GM12878 (cell line): ENCODE measurements around the gene MRPL36. TPM values are rescaled to one million over a fixed set of nuclear protein-coding genes. Genes with fewer than 3 reads are reported as not detected.

ENCODE experiments used
- ATAC-seq: fragments of 200-7000 bp; cut with Tn5 transposase; 3 replicates; pipeline ENCODE4 v1.9.1; 2020; ENCODE audit warnings: mild to moderate bottlenecking, moderate library complexity
- BruUV-seq: library from RNA; stranded (reverse); fragments of 400-500 nt; replicated peaks from 2 replicates; lab custom pipeline; 2021; lab: Mats Ljungman, UMichigan
- CTCF ChIA-PET: fragments of 300-600 bp; sonication (Branson Sonifier 250); formaldehyde crosslinking; extraction: SDS; loops from one replicate; lab custom pipeline; 2021; ENCODE audit warnings: inconsistent platforms; lab: Yijun Ruan, JAX
- POLR2A ChIA-PET: fragments of 350-600 bp; formaldehyde crosslinking; extraction: SDS; loops from one replicate; lab custom pipeline; 2021; ENCODE audit warnings: inconsistent platforms; lab: Charles Lee
- RAD21 ChIA-PET: fragments of 300-600 bp; sonication (Branson Sonifier 250); formaldehyde crosslinking; loops from one replicate; lab custom pipeline; 2023; ENCODE audit warnings: antibody characterized with exemption; ENCODE audit not compliant: unreplicated experiment; lab: Charles Lee
- SMC1A ChIA-PET: fragments of 300-600 bp; sonication (Branson Sonifier 250); formaldehyde crosslinking; loops from one replicate; lab custom pipeline; 2023; ENCODE audit not compliant: unreplicated experiment, uncharacterized antibody; lab: Charles Lee
- DNase-seq: peaks from one replicate; pipeline ENCODE4 v3.0.0-alpha.2; 2011; ENCODE audit warnings: low read depth, low spot score
- FAIRE-seq: peaks from 3 replicates; lab custom pipeline; 2011; peaks lifted over from hg19 to GRCh38; lab: Jason Lieb, UNC
- H2AFZ ChIP-seq: 2 replicates; pipeline ENCODE4 v1.6.0; 2011; ENCODE audit warnings: low read depth, low read length, control low read depth; ENCODE audit not compliant: control insufficient read depth
- H3K27ac ChIP-seq: 2 replicates; pipeline ENCODE4 v1.5.1; 2011; ENCODE audit warnings: control low read depth; ENCODE audit not compliant: control insufficient read depth, insufficient read depth
- H3K27me3 ChIP-seq, 2 experiments: replicated peaks in 1 of 2; 2 replicates each; pipeline versions ENCODE4 v1.6.0 to v1.6.1; 2011; ENCODE audit warnings: low read length in 1 of 2; ENCODE audit not compliant: control insufficient read depth in 2 of 2, insufficient read depth in 2 of 2
- H3K36me3 ChIP-seq, 2 experiments: 2 replicates each; pipeline ENCODE4 v1.5.1; 2011; ENCODE audit warnings: low read length in 1 of 2; ENCODE audit not compliant: control insufficient read depth in 2 of 2, insufficient read depth in 2 of 2
- H3K4me1 ChIP-seq: 2 replicates; pipeline ENCODE4 v1.6.1; 2011; ENCODE audit warnings: mild to moderate bottlenecking, low read length, moderate library complexity, mixed read lengths; ENCODE audit not compliant: control insufficient read depth, insufficient read depth
- H3K4me2 ChIP-seq: 2 replicates; pipeline ENCODE4 v1.6.0; 2011; ENCODE audit warnings: control low read depth; ENCODE audit not compliant: control insufficient read depth, insufficient read depth
- H3K4me3 ChIP-seq: fragments of 200-600 bp; sonication (generic); 2 replicates; pipeline ENCODE4 v1.5.1; 2016
- H3K79me2 ChIP-seq: 2 replicates; pipeline ENCODE4 v1.6.0; 2011; ENCODE audit warnings: low read length; ENCODE audit not compliant: control insufficient read depth, insufficient read depth
- H3K9ac ChIP-seq: 2 replicates; pipeline ENCODE4 v1.8.0; 2011; ENCODE audit warnings: low read length, control low read depth, mixed read lengths; ENCODE audit not compliant: control insufficient read depth, insufficient read depth
- H3K9me3 ChIP-seq: replicated peaks from 3 replicates; pipeline ENCODE4 v1.5.1; 2011; ENCODE audit warnings: mild to moderate bottlenecking, low read length; ENCODE audit not compliant: control insufficient read depth, insufficient read depth
- H4K20me1 ChIP-seq: 2 replicates; pipeline ENCODE4 v1.6.0; 2011; ENCODE audit not compliant: control insufficient read depth, insufficient read depth
- SUZ12 ChIP-seq: fragments of 200-600 bp; sonication (generic); IDR thresholded peaks from one replicate; pipeline ENCODE4 v1.6.1; 2018; ENCODE audit warnings: antibody characterized with exemption, mild to moderate bottlenecking; ENCODE audit not compliant: unreplicated experiment
- WGBS: methylation state at CpG from one replicate; pipeline ENCODE4 v1.1.6; 2016; ENCODE audit warnings: low lambda C conversion rate; ENCODE audit not compliant: insufficient replicate concordance, insufficient coverage; ENCODE audit errors: missing lambda C conversion rate; 5-methylcytosine and 5-hydroxymethylcytosine counted together
- in situ Hi-C: fragments of 300-500 bp; cut with MboI; formaldehyde crosslinking; loops from 9 replicates; pipeline ENCODE4 v1.14.3; 2018; ENCODE audit warnings: mixed read lengths
- intact Hi-C: fragments of 100-400 bp; cut with micrococcal nuclease; formaldehyde crosslinking; loops from one replicate; pipeline ENCODE4 v1.14.2; 2022; ENCODE audit not compliant: unreplicated experiment
- polyA plus RNA-seq, 11 experiments: library from polyadenylated mRNA; depleted of rRNA in 4 of 11; unstranded in 6 of 11; stranded (reverse) in 5 of 11; fragments of >200 nt; fragmentation: Nextera tagmentation in 4 of 11; fragmentation: Illumina TruSeq in 1 of 11; extraction: Ambion mirVana in 4 of 11; extraction: Trizol in 1 of 11; gene quantifications; 1 replicate in 1 of 11; 2 replicates in 10 of 11; pipeline versions ENCODE4 v1.2.1 to v1.2.3, GENCODE V29; 2011 to 2016; ENCODE audit warnings: inconsistent platforms in 2 of 11, missing spikeins in 2 of 11, low read depth in 1 of 11
- total RNA-seq, 4 experiments: library from RNA; depleted of rRNA in 3 of 4; stranded (reverse); fragments of >200 nt in 3 of 4; fragmentation: Illumina TruSeq in 1 of 4; extraction: Trizol in 1 of 4; gene quantifications; 2 replicates each; pipeline versions ENCODE4 v1.2.1 to v1.2.3, GENCODE V29; 2013 to 2021
- TF ChIP-seq, protein P1 (sequence below): fragments of 150-350 bp; IDR thresholded peaks from 2 replicates; pipeline ENCODE4 v1.6.1; 2014; ENCODE audit warnings: mild to moderate bottlenecking, low read depth, low read length

The MRPL36 gene
- total and polyA plus RNA-seq, 10 of the 15 experiments (the other 5 are each of a cell fraction or from before 2014, with no cell fraction given), result 89.2 to 559 (median 152) TPM

DNA sequence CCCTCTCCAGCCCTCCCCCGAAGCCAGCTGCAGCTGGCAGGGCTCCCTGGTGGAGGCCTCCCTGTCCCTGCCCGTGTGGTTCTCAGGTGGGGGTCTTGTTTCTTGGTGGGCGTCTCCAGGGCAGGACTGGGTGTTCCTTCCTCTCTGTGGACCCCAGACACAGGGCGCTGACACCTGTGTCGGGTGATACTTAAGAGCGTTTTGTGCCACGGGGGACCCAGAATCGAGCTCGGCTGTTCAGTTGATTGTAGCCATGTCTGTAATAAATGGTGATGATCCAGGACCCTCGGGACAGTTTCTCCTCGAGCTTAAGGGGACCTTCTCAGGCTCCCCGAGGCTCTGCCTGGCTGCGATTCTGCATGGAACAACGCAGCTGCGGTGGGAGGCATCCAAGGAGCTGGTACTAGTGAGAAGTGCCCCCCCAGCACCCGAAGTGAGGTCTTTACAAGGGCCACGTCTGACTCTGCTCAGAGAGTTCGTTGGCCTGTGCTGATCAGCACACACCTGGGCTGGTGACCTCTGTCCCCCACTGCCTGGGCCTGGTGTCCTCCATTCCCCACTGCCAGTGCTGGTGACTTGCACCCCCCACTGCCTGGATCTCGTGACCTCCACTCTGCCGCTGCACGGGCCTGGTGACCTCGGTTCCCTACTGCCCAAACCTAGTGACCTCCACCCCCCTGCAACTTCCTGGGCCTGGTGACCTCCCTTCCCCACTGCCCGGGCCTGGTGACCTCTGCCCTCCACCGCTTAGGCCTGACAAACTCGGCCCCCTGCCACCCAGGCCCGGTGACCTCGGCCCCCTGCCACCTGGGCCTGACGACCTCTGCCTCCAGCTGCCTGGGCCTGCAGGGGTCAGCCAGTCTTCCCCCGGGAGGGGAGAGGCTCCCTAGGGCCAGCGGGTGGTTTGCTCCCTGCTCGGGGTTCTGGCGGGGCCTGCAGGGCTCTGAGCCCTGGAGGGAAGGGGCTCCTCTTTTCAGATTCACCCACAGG lies 37.5 kb upstream of the MRPL36 start:
- WGBS, result 34% methylated on average over 32 of the region's 32 CpGs
- Histone ChIP-seq H2AFZ (no peak overlapping the region), H3K27ac (no peak overlapping the region), H3K36me3 (no peaks in the 10 kb centered on the region), H3K9ac (no peak overlapping the region), H3K79me2 (no peaks in the 10 kb centered on the region), H4K20me1 (no peaks in the 10 kb centered on the region), H3K4me3 (no peak overlapping the region), H3K4me2 (no peak overlapping the region), H3K27me3 (peaks cover 0 to 2% of the 10 kb centered on the region in 2 experiments; a peak in 2 of 4 replicates), H3K9me3 (no peaks in the 10 kb centered on the region), H3K4me1 (no peaks in the 10 kb centered on the region)
- ATAC-seq (no peak), FAIRE-seq (no peak), DNase-seq (no peak)
- CTCF ChIA-PET, result no interaction called here
- TF ChIP-seq, protein P1, sequence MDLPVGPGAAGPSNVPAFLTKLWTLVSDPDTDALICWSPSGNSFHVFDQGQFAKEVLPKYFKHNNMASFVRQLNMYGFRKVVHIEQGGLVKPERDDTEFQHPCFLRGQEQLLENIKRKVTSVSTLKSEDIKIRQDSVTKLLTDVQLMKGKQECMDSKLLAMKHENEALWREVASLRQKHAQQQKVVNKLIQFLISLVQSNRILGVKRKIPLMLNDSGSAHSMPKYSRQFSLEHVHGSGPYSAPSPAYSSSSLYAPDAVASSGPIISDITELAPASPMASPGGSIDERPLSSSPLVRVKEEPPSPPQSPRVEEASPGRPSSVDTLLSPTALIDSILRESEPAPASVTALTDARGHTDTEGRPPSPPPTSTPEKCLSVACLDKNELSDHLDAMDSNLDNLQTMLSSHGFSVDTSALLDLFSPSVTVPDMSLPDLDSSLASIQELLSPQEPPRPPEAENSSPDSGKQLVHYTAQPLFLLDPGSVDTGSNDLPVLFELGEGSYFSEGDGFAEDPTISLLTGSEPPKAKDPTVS, result no peak
- no peak for TF ChIP-seq SUZ12
- no TSS peak for BruUV-seq
- POLR2A ChIA-PET, result no interaction called here
- intact Hi-C loops, result no loop called here
- in situ Hi-C loops, result no loop called here
- SMC1A ChIA-PET, result no interaction called here
- RAD21 ChIA-PET, result no interaction called here
